Coronary artery (tissue), 2 donors: ENCODE results near the gene NRCAM.
"Not testable (repeated sequence)": the region's sequence is repeated elsewhere in the genome, so short reads cannot be mapped to it uniquely, and the experiment has no call there.

Source experiments
- DNase-seq: peaks from one replicate; pipeline ENCODE4 v3.0.0-alpha.2; 2017; ENCODE audit warnings: low spot score
- H3K27ac ChIP-seq, 2 donors: fragments of 200-600 bp; sonication (generic); one replicate each; pipeline ENCODE4 v1.5.1; 2016 to 2019
- H3K4me3 ChIP-seq: fragments of 200-600 bp; sonication (generic); 2 replicates; pipeline ENCODE4 v1.5.1; 2016; ENCODE audit warnings: mild to moderate bottlenecking, moderate library complexity
- CTCF ChIP-seq: fragments of 200-600 bp; sonication (generic); IDR thresholded peaks from one replicate; pipeline ENCODE4 v1.5.1; 2019; ENCODE audit warnings: antibody characterized with exemption

Gene NRCAM

GRCh38 chr7:108284349-108285002, 171.8 kb downstream of the NRCAM start:
- no peak for DNase-seq
- H3K4me3 ChIP-seq = no peak overlapping the region
- no peak for TF ChIP-seq CTCF
- H3K27ac ChIP-seq = no peak overlapping the region

- no peak overlapping the region for H3K27ac ChIP-seq
- no peak for TF ChIP-seq CTCF
- DNase-seq = no peak
- H3K4me3 ChIP-seq = no peak overlapping the region
These were observed 173.0 kb downstream of the NRCAM start for GRCh38 chr7:108283252-108283651.

- TF ChIP-seq CTCF = no peak
- H3K27ac ChIP-seq = no peak overlapping the region
- no peak overlapping the region for H3K4me3 ChIP-seq
- DNase-seq = no peak
These were observed 173.7 kb downstream of the NRCAM start for GRCh38 chr7:108282427-108282996.

GRCh38 chr7:108280136-108280535, 176.1 kb downstream of the NRCAM start:
- no peak overlapping the region for H3K4me3 ChIP-seq
- DNase-seq = no peak
- TF ChIP-seq CTCF = no peak

DNA sequence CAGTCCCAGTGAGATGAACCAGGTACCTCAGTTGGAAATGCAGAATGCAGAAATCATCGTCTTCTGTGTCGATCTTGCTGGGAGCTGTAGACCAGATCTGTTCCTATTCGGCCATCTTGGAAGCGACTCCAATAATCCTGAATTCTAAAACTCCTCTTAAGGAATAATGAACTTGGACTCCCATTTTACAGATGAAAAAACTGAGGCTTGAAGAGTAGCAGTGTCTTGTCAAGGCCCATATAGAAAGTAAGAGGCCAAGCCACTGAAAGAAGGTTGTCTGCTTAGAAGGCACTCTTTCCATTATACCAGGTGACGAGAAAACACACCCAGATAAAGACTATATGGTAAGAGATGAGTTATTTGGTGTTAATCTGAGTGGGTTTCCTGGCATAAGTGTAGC, 177.5 kb downstream of the NRCAM start:
- H3K4me3 ChIP-seq = no peak overlapping the region
- no peak for DNase-seq
- no peak overlapping the region for H3K27ac ChIP-seq
- no peak for TF ChIP-seq CTCF

More at GRCh38 chr7:108280136-108280535, 176.1 kb downstream of the NRCAM start:
- no peak overlapping the region for H3K27ac ChIP-seq

GRCh38 chr7:108278281-108278680, 178.0 kb downstream of the NRCAM start:
- no peak overlapping the region for H3K4me3 ChIP-seq
- H3K27ac ChIP-seq = no peak overlapping the region
- no peak for TF ChIP-seq CTCF
- no peak for DNase-seq

DNA sequence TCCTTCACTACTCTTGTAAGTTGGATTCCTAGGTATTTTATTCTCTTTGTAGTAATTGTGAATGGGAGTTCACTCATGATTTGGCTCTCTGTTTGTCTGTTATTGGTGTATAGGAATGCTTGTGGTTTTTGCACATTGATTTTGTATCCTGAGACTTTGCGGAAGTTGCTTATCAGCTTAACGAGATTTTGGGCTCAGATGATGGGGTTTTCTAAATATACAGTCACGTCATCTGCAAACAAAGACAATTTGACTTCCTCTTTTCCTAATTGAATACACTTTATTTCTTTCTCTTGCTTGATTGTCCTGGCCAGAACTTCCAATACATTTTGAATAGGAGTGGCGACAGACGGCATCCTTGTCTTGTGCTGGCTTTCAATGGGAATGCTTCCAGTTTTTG, 181.8 kb downstream of the NRCAM start:
- not testable (repeated sequence) for H3K4me3 ChIP-seq, DNase-seq, H3K27ac ChIP-seq

DNA sequence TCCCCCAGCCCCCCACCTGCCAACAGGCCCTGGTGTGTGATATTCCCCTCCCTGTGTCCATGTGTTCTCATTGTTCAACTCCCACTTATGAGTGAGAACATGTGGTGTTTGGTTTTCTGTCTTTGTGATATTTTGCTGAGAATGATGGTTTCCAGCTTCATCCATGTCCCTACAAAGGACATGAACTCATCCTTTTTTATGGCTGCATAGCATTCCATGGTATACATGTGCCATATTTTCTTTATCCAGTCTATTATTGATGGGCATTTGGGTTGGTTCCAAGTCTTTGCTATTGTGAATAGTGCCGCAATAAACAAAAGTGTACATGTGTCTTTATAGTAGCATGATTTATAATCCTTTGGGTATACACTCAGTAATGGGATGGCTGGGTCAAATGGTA, 183.3 kb downstream of the NRCAM start:
- H3K27ac ChIP-seq, H3K4me3 ChIP-seq, DNase-seq: not testable (repeated sequence)
